Epithelial cell of proximal tubule (primary cell): Measurements from ENCODE around the gene DLX5. TPM values are rescaled to one million over a fixed set of nuclear protein-coding genes. Genes with fewer than 3 reads are reported as not detected.

Experiments
- DNase-seq: peaks from one replicate; pipeline ENCODE4 v3.0.0-alpha.2; 2011; ENCODE audit warnings: low read depth
- H3K4me3 ChIP-seq: 2 replicates; pipeline ENCODE4 v1.5.1; 2011; ENCODE audit warnings: low read depth, mild to moderate bottlenecking, low read length
- total RNA-seq: library from RNA; depleted of rRNA; stranded (reverse); fragments of >200 nt; gene quantifications from 2 replicates; pipeline ENCODE4 v1.2.3, GENCODE V29; 2015
- TF ChIP-seq, protein P1 (sequence below): conservative IDR thresholded peaks from 2 replicates; pipeline ENCODE4 v1.5.1; 2012; ENCODE audit warnings: low read depth, mild to moderate bottlenecking, low read length

Gene DLX5
- total RNA-seq, 1 donor from 2014 or later, result not detected

DNA sequence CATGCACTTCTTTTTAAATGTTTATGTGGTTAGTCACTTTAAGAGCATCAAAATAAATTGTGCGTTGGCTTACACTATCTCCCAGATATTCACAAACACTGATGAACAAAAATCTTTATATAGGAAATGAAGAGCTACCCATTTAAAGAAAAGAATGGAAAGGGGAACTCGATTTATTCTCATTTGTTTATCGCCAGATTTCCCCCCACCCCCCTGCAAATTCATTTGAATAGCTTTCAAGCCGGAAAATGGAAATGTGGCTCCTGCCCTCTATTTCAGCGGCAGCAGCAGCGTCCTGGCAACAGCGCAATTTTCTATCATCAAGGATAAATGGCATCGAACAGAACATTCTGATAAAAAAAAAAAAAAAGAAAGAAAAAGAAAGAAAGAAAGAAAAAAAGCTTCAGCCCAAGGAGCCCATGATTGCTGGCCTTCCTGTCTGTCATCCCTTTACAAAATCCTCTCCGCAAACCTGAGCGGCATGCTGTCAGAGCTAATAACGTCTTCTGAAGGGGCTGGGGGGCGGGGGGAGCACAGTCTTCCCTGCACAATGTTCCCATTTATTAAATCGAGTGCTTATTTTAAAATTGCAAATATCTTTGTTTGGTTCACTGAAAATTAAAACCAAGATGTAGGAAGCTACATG lies 33.0 kb downstream of the DLX5 start:
- TF ChIP-seq, protein P1, sequence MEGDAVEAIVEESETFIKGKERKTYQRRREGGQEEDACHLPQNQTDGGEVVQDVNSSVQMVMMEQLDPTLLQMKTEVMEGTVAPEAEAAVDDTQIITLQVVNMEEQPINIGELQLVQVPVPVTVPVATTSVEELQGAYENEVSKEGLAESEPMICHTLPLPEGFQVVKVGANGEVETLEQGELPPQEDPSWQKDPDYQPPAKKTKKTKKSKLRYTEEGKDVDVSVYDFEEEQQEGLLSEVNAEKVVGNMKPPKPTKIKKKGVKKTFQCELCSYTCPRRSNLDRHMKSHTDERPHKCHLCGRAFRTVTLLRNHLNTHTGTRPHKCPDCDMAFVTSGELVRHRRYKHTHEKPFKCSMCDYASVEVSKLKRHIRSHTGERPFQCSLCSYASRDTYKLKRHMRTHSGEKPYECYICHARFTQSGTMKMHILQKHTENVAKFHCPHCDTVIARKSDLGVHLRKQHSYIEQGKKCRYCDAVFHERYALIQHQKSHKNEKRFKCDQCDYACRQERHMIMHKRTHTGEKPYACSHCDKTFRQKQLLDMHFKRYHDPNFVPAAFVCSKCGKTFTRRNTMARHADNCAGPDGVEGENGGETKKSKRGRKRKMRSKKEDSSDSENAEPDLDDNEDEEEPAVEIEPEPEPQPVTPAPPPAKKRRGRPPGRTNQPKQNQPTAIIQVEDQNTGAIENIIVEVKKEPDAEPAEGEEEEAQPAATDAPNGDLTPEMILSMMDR, result no peak
- H3K4me3 ChIP-seq, result no peak overlapping the region
- no peak for DNase-seq

DNA sequence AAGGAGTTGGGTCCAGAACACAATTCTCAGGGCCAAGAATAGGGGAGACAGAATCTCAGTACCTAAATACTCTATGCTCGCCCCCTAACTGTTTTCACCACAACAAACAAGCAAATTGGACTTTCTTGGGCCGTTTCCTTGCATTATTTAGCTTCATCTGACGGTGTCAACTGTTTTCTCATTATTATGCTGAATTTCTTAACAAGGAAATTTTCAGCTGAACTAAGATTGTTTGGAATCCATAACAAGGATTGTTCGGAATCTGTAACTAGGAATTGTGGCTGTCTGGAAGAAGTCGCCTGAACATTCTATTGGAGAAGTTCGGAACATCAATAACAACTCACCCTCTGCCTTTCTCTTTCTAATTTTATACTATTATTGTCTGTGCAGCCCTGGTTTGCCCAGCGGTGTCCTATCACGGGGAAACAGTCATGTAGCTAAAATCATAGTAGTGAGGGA lies 34.7 kb downstream of the DLX5 start:
- no peak overlapping the region for H3K4me3 ChIP-seq
- TF ChIP-seq, protein P1, result no peak
- DNase-seq, result no peak

DNA sequence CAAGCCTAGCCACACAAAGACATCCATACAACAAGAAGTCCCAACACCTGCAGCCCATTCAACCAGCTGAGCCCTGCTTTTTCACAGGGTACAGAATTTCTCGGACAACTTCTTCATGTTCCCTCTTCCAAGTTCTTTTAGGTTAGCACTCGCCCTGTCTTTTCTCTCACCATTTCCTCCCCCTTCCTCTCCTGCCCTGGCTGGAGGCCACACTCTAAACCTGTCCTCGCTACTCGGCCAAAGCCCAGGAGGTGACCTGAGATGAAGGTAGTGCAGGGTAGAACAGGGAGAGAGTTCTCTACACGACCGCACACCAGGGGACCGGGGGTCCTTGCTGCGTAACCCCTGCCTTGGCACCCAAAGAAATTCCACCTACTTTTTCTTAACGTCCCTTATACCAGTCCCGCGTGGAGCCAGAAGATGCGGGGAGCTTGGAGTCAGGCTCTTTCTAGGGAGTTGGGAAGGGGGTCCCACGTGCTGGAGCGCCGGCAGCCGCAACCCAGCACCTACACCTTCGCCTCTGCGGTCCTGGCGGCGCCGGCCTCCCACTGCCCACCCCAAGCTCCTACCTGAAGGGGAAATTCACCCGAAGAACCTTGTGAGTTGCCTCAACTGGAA lies 35.3 kb downstream of the DLX5 start:
- TF ChIP-seq, protein P1, result no peak
- H3K4me3 ChIP-seq, result no peak overlapping the region
- no peak for DNase-seq

DNA sequence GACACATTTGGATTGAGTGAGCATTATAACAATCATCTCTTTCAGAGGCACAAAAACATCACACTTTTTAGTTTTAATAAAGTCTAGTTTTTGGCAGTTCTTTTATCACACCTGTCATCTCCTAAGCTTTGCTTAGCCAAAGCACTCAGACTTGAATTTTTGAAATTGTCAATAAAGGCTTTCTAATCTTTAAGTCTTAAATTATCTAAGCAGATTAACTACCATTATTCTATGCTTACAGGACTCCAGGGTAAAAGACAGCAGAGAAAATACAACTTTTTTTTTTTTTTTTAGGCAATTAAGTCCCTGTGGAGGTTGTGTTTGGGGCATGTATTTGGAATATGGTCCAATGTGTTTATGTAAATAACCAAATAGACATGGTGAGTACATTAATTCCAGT lies 36.9 kb downstream of the DLX5 start:
- no peak for DNase-seq
- TF ChIP-seq, protein P1, result no peak
- no peak overlapping the region for H3K4me3 ChIP-seq

DNA sequence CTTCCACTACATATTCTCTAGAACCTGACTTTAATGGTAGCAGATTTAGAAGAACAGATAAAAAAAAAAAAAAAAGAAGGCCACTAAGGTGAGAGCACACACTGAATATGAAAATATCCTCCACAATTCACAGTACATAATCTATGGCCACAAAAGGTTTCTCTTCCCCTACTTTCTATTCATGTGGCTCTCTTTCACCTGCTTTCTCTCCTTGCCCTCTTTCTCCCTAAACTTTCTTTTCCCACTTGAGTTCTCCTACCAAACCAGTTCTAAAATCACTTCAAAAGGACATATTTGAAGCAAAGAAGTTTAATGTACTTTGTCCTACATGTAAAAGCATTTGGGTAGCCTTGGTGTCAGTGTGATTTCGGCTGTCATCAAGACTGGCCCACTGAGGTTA lies 37.7 kb downstream of the DLX5 start:
- no peak for DNase-seq
- H3K4me3 ChIP-seq, result no peak overlapping the region
- TF ChIP-seq, protein P1, result no peak

DNA sequence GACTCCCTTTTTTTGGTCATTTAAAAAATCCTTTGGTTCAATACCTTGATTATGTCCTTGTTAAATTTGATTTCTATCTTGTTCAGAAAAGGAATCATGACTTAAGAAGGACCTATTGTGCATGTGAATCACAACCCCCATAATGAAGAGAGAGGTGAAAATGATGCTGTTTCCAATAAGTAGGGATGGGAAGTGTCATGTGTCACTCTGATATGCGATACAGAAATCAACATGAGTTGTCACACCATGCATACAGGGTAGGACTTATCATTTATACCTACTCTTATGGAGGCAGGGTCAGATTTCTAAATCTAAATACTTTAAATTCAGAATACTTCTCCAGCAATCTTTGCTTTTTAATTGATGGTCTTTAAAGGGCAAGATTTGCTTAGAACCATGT lies 38.6 kb downstream of the DLX5 start:
- TF ChIP-seq, protein P1, result no peak
- H3K4me3 ChIP-seq, result no peak overlapping the region
- no peak for DNase-seq

DNA sequence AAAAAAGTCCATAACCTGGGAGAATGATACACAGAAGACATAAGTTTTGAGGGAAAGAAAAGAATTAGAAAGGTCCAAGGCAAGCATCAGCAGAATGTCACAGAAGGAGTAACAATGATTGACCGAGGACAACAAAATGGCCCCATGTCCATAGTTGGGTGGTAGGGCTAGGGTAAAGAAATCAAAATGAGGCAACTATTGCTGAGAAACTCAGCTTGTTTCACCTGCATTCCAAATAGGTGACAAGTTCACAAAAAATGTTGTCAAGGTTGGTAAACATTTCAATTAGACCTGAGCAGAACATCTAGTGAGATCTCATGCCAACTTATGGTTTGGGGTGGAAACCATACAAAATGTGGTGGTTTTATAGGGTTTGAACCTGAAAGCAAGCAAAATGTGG lies 42.0 kb downstream of the DLX5 start:
- no peak overlapping the region for H3K4me3 ChIP-seq
- no peak for DNase-seq
- TF ChIP-seq, protein P1, result no peak
